ENCODE results near the gene PCA3.

PCA3 gene

DNA sequence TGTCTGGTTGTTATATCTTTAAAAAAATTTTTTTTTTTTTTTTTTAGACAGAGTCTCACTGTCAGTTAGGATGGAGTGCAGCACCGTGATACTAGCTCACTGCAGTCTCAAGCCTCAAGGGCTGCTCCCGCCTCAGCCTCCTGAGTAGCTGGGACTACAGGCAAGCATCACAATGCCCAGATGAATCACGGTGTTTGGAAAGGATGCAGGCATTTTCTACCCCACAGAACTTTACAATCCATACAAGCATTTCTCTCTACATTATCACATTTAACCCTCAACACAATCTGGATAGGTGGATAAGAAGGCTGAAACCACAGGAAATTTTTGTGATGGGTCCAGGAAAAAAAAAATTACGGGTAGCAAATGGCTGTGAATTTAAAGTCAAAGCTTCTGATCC is 5.8 kb upstream of the PCA3 start:
- DNase-seq: no peak

DNA sequence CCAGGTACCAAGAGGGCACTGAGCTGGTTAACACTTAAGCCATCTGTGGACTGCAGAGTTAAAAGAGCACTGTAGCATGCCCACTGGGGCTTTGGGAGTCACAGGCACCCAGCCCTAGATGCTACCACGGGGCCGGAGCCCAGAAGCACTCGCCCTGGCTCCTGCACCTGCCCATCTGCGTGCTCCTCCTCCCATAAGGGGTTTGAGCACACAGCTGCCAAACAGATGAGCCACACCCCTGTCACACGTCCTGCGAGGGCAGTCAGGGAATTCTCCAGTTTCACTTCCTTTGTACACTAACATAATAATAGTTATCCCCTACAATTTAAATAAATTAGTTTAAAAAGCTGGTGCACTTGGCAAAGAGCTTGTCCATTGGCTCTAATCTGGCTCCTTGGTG is 4.5 kb upstream of the PCA3 start:
- no peak for DNase-seq

- DNase-seq: no peak
Observed at GRCh38 chr9:76761448-76761847, 2.8 kb upstream of the PCA3 start.

DNA sequence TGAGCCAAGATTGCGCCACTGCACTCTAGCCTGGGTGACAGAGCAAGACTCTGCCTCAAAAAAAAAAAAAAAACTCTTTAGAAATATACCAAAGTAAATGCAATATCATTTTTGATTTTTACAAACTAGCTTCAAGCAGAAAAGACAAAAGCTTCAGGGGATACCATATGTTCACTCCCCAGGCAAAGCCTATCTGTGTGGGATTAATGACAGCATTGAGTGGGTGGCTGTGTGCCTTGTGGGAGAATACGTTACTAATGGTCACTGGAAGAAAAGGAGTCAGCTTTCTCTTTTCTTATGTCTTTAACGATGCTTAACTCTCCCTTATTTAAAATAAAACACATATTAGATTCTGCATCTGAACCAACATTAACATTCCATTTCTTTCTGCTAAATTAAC is 1.9 kb downstream of the PCA3 start:
- no peak for DNase-seq

DNA sequence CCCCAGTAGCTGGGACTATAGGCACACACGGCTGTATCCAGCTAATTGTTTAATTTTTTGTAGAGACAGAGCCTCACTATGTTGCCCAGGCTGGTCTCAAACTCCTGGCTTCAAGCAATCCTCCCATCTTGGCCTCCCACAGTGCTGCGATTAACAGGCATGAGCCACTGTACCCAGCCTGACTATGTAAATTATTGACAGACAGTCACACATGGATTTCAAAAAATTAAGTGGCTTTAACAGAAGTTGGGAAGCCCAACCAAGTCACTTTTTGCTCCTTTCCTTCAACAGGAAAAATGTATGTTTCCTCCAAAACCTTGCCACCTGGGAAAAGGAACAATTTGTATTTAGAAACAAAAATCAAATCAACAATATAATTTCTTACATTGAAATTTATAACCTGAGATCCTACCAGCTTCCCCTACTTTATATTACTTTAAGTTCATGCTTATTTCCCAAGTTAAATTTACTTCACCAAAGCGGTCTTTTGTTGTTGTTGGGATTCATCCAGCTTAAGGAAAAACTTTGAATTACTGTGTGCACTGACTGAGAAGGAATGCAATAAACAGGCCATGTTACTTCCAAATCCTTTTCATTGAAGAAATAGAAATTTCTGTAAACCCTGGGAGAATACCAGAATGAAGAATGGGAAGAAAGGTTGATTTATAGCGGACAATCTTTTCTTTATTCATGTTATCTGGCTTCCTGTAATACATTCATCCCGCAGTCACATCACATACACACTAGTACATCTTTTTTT is 8.6 kb downstream of the PCA3 start:
- no peak for DNase-seq

GRCh38 chr9:76784881-76785280 is 20.6 kb downstream of the PCA3 start:
- no peak for DNase-seq

DNA sequence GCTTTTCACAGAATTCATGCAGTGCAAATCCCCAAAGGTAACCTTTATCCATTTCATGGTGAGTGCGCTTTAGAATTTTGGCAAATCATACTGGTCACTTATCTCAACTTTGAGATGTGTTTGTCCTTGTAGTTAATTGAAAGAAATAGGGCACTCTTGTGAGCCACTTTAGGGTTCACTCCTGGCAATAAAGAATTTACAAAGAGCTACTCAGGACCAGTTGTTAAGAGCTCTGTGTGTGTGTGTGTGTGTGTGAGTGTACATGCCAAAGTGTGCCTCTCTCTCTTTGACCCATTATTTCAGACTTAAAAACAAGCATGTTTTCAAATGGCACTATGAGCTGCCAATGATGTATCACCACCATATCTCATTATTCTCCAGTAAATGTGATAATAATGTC is 21.3 kb downstream of the PCA3 start:
- no peak for DNase-seq

DNA sequence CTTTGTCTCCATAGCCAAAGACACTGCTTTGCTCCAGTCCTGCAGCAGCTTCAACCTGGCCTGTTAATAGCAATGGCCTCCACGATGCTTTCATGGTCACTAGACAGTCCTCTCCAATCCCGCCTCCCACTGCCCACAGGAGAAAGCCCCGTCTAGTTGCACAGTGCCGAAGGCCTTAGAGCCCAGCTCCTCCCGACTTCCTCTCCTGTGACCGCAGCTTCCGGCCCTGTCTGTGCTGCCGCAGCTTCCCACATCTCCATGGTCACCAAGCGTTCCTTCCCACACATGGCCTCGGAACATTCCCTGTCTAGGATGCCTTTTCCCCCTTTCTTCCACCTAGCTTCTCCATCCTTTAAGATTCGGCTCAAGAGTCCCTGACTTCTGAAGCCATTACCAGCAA is 23.4 kb downstream of the PCA3 start:
- DNase-seq: no peak

- no peak for DNase-seq
Observed at GRCh38 chr9:76789840-76790239, 25.6 kb downstream of the PCA3 start.

GRCh38 chr9:76793784-76794431 is 29.7 kb downstream of the PCA3 start:
- DNase-seq: no peak

DNA sequence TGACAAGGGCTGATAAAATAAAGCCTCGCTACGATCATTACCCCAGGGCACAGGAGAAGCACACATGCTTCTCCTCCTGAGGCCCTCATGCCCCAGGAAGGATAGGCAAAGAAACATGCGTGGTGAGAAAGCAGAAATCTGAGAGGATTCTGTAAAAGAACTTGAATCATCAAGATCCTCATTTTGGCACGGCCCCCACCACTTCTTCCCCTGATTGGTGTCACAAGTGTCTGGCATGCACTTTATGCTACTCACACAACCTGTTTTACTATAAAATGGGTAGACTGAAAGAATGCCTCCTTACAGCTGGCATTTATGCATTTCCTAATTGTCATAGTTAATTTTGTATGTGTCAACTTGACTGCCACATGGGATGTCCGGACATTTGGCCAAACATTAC is 32.1 kb downstream of the PCA3 start:
- no peak for DNase-seq

DNA sequence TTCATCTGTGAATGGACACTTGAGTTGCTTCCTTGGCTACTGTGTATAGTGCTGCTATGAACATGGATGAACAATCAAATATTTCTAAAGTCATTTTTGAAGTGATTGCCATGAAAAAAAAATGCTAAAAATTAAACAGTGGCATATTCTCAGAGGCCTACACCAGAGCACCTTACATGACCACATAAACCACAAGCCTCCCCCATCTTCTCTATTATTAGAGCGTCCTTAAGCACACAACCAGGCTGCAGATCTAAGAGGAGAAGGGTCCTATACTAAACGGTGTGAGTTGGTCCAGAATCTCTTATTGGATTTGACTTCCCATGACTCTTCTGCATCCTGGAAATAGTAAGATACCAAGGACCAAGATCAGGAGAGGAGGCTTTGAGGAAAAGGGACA is 34.3 kb downstream of the PCA3 start:
- DNase-seq: no peak

- no peak for DNase-seq
Observed at GRCh38 chr9:76799473-76799872, 35.2 kb downstream of the PCA3 start.

GRCh38 chr9:76800901-76801300 is 36.7 kb downstream of the PCA3 start:
- DNase-seq: no peak

GRCh38 chr9:76803083-76803482 is 38.8 kb downstream of the PCA3 start:
- no peak for DNase-seq

DNA sequence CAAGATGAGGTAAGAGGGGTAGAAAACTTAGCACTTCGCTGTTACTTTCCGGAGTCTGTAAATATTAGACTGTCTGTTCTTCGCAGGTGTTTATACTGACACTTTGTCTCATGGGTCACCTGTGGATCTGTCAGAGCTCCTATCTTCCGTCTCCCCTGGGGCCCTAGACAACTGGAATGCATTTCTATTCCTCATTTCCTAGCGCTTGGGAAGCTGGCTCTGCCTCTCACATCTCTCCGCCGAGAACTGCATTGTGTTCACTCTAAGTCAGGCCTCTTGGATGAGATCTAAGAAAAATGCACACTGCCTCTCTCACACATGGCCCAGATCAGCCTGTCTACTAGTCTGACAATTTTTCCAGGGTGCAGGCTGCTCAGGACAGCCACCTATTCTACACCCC is 39.5 kb downstream of the PCA3 start:
- DNase-seq: no peak

DNA sequence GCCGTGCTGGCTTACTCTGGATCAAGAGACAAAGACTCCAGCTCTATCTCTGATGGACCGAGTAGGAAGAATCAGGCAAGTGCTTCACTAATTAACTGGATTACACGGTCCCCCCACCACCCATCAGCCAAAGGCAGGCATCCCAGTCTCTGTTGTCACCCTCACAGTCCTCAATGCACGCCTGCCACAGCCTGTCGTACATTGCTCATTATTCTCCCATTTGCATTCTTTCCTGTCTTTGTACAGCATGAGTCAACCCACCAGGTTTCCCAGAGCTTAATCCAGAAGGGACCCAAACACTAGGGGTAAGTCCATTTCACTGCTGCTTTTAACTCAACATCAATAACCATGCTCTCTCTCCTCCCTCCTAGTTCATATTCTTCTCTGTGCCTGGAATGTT is 44.4 kb downstream of the PCA3 start:
- DNase-seq: no peak

GRCh38 chr9:76810377-76810957 is 46.2 kb downstream of the PCA3 start:
- no peak for DNase-seq

DNA sequence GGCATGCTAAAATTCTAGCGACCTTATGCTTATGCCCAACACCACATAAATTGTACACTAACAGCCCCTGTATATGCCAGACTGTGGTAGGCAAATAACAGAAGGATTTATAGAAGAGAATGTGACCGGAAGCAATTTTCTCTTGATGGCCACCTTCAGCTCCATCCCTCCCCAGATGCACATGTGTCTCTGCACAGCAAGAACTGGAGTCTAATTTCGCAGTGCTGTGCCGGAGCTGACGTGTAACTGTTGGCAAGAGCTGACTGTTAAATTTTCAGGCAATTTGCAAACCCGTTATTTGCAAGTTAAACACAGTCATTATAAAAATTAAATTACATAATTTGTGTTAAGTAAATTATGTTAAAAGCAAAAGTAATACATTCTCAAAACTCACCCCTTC is 48.4 kb downstream of the PCA3 start:
- DNase-seq: no peak

GRCh38 chr9:76817489-76817888 is 53.3 kb downstream of the PCA3 start:
- DNase-seq: no peak

DNA sequence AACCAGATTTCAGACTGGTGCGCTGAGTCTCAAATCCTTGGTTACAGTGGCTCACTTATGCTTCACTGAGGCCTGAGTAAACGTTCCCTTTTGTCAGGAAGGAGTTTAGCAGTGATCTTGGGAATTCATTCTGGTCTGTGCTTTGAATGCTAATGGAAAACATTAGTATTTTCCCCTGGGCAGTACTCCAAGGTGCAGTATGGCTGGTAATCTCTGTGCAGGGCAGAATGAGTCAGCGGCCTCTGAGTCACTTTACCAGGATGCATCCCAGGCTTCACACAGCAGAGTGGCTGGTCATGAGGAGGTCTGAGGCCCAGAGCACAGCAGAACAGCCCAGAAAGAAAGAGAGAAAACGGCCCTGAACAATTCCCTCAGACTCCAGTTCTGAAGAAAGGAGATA is 54.0 kb downstream of the PCA3 start:
- no peak for DNase-seq

- no peak for DNase-seq
Observed at GRCh38 chr9:76820431-76820830, 56.2 kb downstream of the PCA3 start.

DNA sequence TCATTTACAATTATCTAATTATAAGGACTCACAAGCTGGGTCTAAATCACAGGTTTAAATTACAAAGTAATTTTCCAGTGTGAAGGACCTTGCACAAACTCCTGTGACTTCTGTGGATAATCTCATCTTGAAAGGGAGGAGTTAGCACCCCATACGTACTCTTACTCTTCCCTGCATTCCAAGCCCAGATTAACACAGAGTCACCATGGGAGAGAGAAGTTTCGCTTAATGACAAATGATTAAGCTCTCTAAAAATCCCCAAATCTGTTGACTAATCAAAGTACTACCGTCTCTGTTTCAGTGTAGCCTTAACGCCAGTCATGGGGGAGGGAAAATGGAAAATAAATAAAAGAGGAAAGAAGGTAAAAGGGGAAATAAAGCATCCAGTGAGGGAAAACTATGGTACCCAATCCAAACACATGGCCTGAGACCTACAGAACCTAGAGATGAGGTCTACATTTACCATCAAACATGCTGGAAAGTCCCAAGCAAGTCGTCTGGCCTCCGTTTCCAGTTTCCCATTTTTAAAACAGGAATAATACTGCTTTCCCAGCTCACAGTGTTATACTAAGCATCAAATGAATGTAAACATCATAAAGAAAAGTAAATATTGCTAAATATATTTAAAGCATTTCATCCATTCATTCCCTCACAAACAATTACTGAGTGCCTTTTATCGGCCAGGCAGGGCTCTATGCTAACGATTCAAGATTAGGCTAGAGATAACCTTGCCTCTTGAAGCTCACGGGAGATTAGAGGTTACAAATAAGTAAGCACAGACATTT is 63.2 kb downstream of the PCA3 start:
- DNase-seq: no peak

- no peak for DNase-seq
Observed at GRCh38 chr9:76828447-76828846, 64.2 kb downstream of the PCA3 start.
